Activated CD4-positive, alpha-beta memory T cell treated with anti-CD3 and anti-CD28 coated beads, Interleukin-2, amount 10 ng/mL, durations not matched to agents 7 days and 5 days (primary cell): ENCODE measurements around the gene GMDS. TPM values are rescaled to one million over a fixed set of nuclear protein-coding genes. Genes with fewer than 3 reads are reported as not detected.

Experiments
- CTCF ChIA-PET: fragments of 350-600 bp; sonication (Branson Sonifier 250); formaldehyde crosslinking; loops from one replicate; lab custom pipeline; 2021; ENCODE audit warnings: antibody characterized with exemption, inconsistent platforms; lab: Charles Lee
- POLR2A ChIA-PET: fragments of 350-600 bp; sonication (Branson Sonifier 250); formaldehyde crosslinking; loops from one replicate; lab custom pipeline; 2021; ENCODE audit warnings: antibody characterized with exemption; lab: Charles Lee
- DNase-seq: peaks from one replicate; pipeline ENCODE4 v3.0.0-alpha.2; 2020
- H3K27ac Mint-ChIP-seq: one replicate; pipeline ENCODE4 v1.8.0; 2021; ENCODE audit warnings: mild to moderate bottlenecking, mixed read lengths
- H3K27me3 Mint-ChIP-seq: one replicate; pipeline ENCODE4 v1.8.0; 2021; ENCODE audit warnings: mixed read lengths
- H3K36me3 Mint-ChIP-seq: one replicate; pipeline ENCODE4 v1.8.0; 2021; ENCODE audit warnings: low read depth, mixed read lengths
- H3K4me1 Mint-ChIP-seq: one replicate; pipeline ENCODE4 v1.8.0; 2021; ENCODE audit warnings: mixed read lengths
- H3K4me3 Mint-ChIP-seq: one replicate; pipeline ENCODE4 v1.8.0; 2021; ENCODE audit warnings: mild to moderate bottlenecking, mixed read lengths
- H3K9me3 Mint-ChIP-seq: one replicate; pipeline ENCODE4 v1.8.0; 2021; ENCODE audit warnings: mixed read lengths
- total RNA-seq, 2 experiments: library from RNA; stranded (reverse); gene quantifications; one replicate each; pipeline ENCODE4 v1.2.3, GENCODE V29; 2021

GMDS gene
- total RNA-seq, 2 experiments from 2014 or later: 23.7 to 24.7 TPM

- ChIA-PET POLR2A (no interaction called here), CTCF (no interaction called here)
- H3K27me3 Mint-ChIP-seq: no peaks in the 10 kb centered on the region
- H3K9me3 Mint-ChIP-seq: no peaks in the 10 kb centered on the region
- no peak overlapping the region for H3K4me3 Mint-ChIP-seq
- no peak overlapping the region for H3K27ac Mint-ChIP-seq
- peak; percentile 31 for DNase-seq
- no peaks in the 10 kb centered on the region for H3K36me3 Mint-ChIP-seq
- peaks cover 14% of the 10 kb centered on the region for H3K4me1 Mint-ChIP-seq
Measured at GRCh38 chr6:1917626-1918371, 327.6 kb downstream of the GMDS start.

GRCh38 chr6:1916334-1917070 is 328.9 kb downstream of the GMDS start:
- Mint-ChIP-seq H3K4me1 (peaks cover 14% of the 10 kb centered on the region), H3K27me3 (no peaks in the 10 kb centered on the region), H3K9me3 (no peaks in the 10 kb centered on the region), H3K36me3 (no peaks in the 10 kb centered on the region), H3K4me3 (no peak overlapping the region), H3K27ac (no peak overlapping the region)
- no peak for DNase-seq
- ChIA-PET CTCF (no interaction called here), POLR2A (no interaction called here)

- no peaks in the 10 kb centered on the region for H3K27me3 Mint-ChIP-seq
Measured at GRCh38 chr6:1915226-1915625, 330.2 kb downstream of the GMDS start.

GRCh38 chr6:1913577-1913976 is 331.8 kb downstream of the GMDS start:
- DNase-seq: no peak
- Mint-ChIP-seq H3K27ac (no peak overlapping the region), H3K4me1 (peaks cover 14% of the 10 kb centered on the region), H3K9me3 (no peaks in the 10 kb centered on the region), H3K4me3 (no peak overlapping the region), H3K27me3 (no peaks in the 10 kb centered on the region), H3K36me3 (no peaks in the 10 kb centered on the region)
- ChIA-PET POLR2A (no interaction called here), CTCF (no interaction called here)

More at GRCh38 chr6:1915226-1915625, 330.2 kb downstream of the GMDS start:
- DNase-seq: no peak
- ChIA-PET POLR2A (no interaction called here), CTCF (no interaction called here)
- H3K4me1 Mint-ChIP-seq: peaks cover 14% of the 10 kb centered on the region
- H3K27ac Mint-ChIP-seq: no peak overlapping the region
- H3K9me3 Mint-ChIP-seq: no peaks in the 10 kb centered on the region
- H3K36me3 Mint-ChIP-seq: no peaks in the 10 kb centered on the region
- H3K4me3 Mint-ChIP-seq: no peak overlapping the region

- Mint-ChIP-seq H3K4me1 (peaks cover 10% of the 10 kb centered on the region), H3K27ac (no peak overlapping the region), H3K36me3 (no peaks in the 10 kb centered on the region), H3K9me3 (no peaks in the 10 kb centered on the region), H3K4me3 (no peak overlapping the region), H3K27me3 (no peaks in the 10 kb centered on the region)
- DNase-seq: no peak
- POLR2A ChIA-PET: no interaction called here
- CTCF ChIA-PET: interaction anchor here (0.6 kb wide), 1 partner anchor 10 kb away, joined by 3 read pairs; no protein-coding TSS in a partner anchor
Measured at GRCh38 chr6:1912731-1913130, 332.7 kb downstream of the GMDS start.

- POLR2A ChIA-PET: no interaction called here
- no peaks in the 10 kb centered on the region for H3K27me3 Mint-ChIP-seq
- H3K9me3 Mint-ChIP-seq: no peaks in the 10 kb centered on the region
- no peaks in the 10 kb centered on the region for H3K4me1 Mint-ChIP-seq
- H3K4me3 Mint-ChIP-seq: no peak overlapping the region
- CTCF ChIA-PET: no interaction called here
- no peak overlapping the region for H3K27ac Mint-ChIP-seq
- DNase-seq: no peak
- no peaks in the 10 kb centered on the region for H3K36me3 Mint-ChIP-seq
Measured at GRCh38 chr6:1911474-1911873, 333.9 kb downstream of the GMDS start.

GRCh38 chr6:1910621-1911407 is 334.6 kb downstream of the GMDS start:
- ChIA-PET POLR2A (no interaction called here), CTCF (no interaction called here)
- Mint-ChIP-seq H3K4me3 (no peak overlapping the region), H3K4me1 (no peaks in the 10 kb centered on the region), H3K27ac (no peak overlapping the region), H3K9me3 (no peaks in the 10 kb centered on the region), H3K27me3 (no peaks in the 10 kb centered on the region), H3K36me3 (no peaks in the 10 kb centered on the region)
- DNase-seq: no peak

- Mint-ChIP-seq H3K4me3 (no peak overlapping the region), H3K27ac (no peak overlapping the region), H3K4me1 (no peaks in the 10 kb centered on the region), H3K27me3 (no peaks in the 10 kb centered on the region), H3K36me3 (no peaks in the 10 kb centered on the region), H3K9me3 (no peaks in the 10 kb centered on the region)
- ChIA-PET POLR2A (no interaction called here), CTCF (no interaction called here)
- DNase-seq: no peak
Measured at GRCh38 chr6:1908784-1909183, 336.6 kb downstream of the GMDS start.

GRCh38 chr6:1906609-1907008 is 338.8 kb downstream of the GMDS start:
- ChIA-PET POLR2A (no interaction called here), CTCF (no interaction called here)
- H3K36me3 Mint-ChIP-seq: no peaks in the 10 kb centered on the region
- no peaks in the 10 kb centered on the region for H3K4me1 Mint-ChIP-seq
- H3K4me3 Mint-ChIP-seq: no peak overlapping the region
- DNase-seq: no peak
- H3K27me3 Mint-ChIP-seq: no peaks in the 10 kb centered on the region
- no peaks in the 10 kb centered on the region for H3K9me3 Mint-ChIP-seq
- no peak overlapping the region for H3K27ac Mint-ChIP-seq

- Mint-ChIP-seq H3K9me3 (no peaks in the 10 kb centered on the region), H3K27ac (no peak overlapping the region), H3K4me3 (no peak overlapping the region), H3K27me3 (no peaks in the 10 kb centered on the region), H3K36me3 (no peaks in the 10 kb centered on the region), H3K4me1 (no peaks in the 10 kb centered on the region)
- POLR2A ChIA-PET: no interaction called here
- DNase-seq: no peak
- CTCF ChIA-PET: no interaction called here
Measured at GRCh38 chr6:1906014-1906413, 339.4 kb downstream of the GMDS start.

- Mint-ChIP-seq H3K4me1 (no peaks in the 10 kb centered on the region), H3K27ac (no peak overlapping the region), H3K27me3 (no peaks in the 10 kb centered on the region), H3K36me3 (no peaks in the 10 kb centered on the region), H3K9me3 (no peaks in the 10 kb centered on the region), H3K4me3 (no peak overlapping the region)
- ChIA-PET CTCF (no interaction called here), POLR2A (no interaction called here)
- no peak for DNase-seq
Measured at GRCh38 chr6:1904898-1905297, 340.5 kb downstream of the GMDS start.

- no peak for DNase-seq
- H3K4me3 Mint-ChIP-seq: no peak overlapping the region
- CTCF ChIA-PET: no interaction called here
- POLR2A ChIA-PET: no interaction called here
- no peaks in the 10 kb centered on the region for H3K9me3 Mint-ChIP-seq
- H3K36me3 Mint-ChIP-seq: no peaks in the 10 kb centered on the region
- no peaks in the 10 kb centered on the region for H3K27me3 Mint-ChIP-seq
- H3K27ac Mint-ChIP-seq: no peak overlapping the region
- no peaks in the 10 kb centered on the region for H3K4me1 Mint-ChIP-seq
Measured at GRCh38 chr6:1904466-1904799, 341.0 kb downstream of the GMDS start.

- H3K27ac Mint-ChIP-seq: no peak overlapping the region
- CTCF ChIA-PET: no interaction called here
Measured at GRCh38 chr6:1903780-1904465, 341.5 kb downstream of the GMDS start.

More at GRCh38 chr6:1903780-1904465, 341.5 kb downstream of the GMDS start:
- H3K9me3 Mint-ChIP-seq: no peaks in the 10 kb centered on the region
- H3K4me3 Mint-ChIP-seq: no peak overlapping the region
- POLR2A ChIA-PET: no interaction called here
- DNase-seq: no peak
- no peaks in the 10 kb centered on the region for H3K27me3 Mint-ChIP-seq
- H3K36me3 Mint-ChIP-seq: no peaks in the 10 kb centered on the region
- H3K4me1 Mint-ChIP-seq: no peaks in the 10 kb centered on the region
